ENCODE measurements around the gene STK32B.

- no peak for TF ChIP-seq CTCF (IDR thresholded peaks at IDR 0.05)
- TF ChIP-seq POLR2A (IDR thresholded peaks at IDR 0.05): no peak
Measured at GRCh38 chr4:5199912-5200311, 148.6 kb downstream of the STK32B start.
